GM19372 (cell line): ENCODE measurements around the gene CEBPE.

ENCODE experiments used
- ATAC-seq: cut with Tn5 transposase; IDR thresholded peaks from one replicate; pipeline ENCODE4 v1.9.1; 2021; ENCODE audit warnings: mild to moderate bottlenecking, low read depth, moderate library complexity; ENCODE audit not compliant: unreplicated experiment

The CEBPE gene

GRCh38 chr14:23118506-23119362 is at the start of gene CEBPE:
Gene CEBPE, minus strand, starts transcription at chr14:23119255. Its CDS starts 164 bp downstream, at chr14:23119091.
- no peak for ATAC-seq

- ATAC-seq = no peak
Observed at GRCh38 chr14:23168246-23168645, 49.2 kb upstream of the CEBPE start.

GRCh38 chr14:23167116-23167847 is 48.2 kb upstream of the CEBPE start:
- ATAC-seq = no peak

- no peak for ATAC-seq
Observed at GRCh38 chr14:23164949-23165348, 45.9 kb upstream of the CEBPE start.

- no peak for ATAC-seq
Observed at GRCh38 chr14:23164250-23164649, 45.2 kb upstream of the CEBPE start.

GRCh38 chr14:23163830-23164229 is 44.8 kb upstream of the CEBPE start:
- ATAC-seq = no peak

GRCh38 chr14:23162800-23163199 is 43.7 kb upstream of the CEBPE start:
- ATAC-seq = no peak

GRCh38 chr14:23162005-23162404 is 43.0 kb upstream of the CEBPE start:
- ATAC-seq = no peak

GRCh38 chr14:23160924-23161522 is 42.0 kb upstream of the CEBPE start:
- ATAC-seq = no peak

- no peak for ATAC-seq
Observed at GRCh38 chr14:23159532-23159931, 40.5 kb upstream of the CEBPE start.

- no peak for ATAC-seq
Observed at GRCh38 chr14:23158779-23159178, 39.7 kb upstream of the CEBPE start.

- no peak for ATAC-seq
Observed at GRCh38 chr14:23154964-23155587, 36.0 kb upstream of the CEBPE start.

GRCh38 chr14:23153851-23154796 is 35.1 kb upstream of the CEBPE start:
- ATAC-seq = no peak

- no peak for ATAC-seq
Observed at GRCh38 chr14:23151342-23151741, 32.3 kb upstream of the CEBPE start.

GRCh38 chr14:23149745-23150144 is 30.7 kb upstream of the CEBPE start:
- ATAC-seq = no peak

- ATAC-seq = no peak
Observed at GRCh38 chr14:23148591-23149249, 29.7 kb upstream of the CEBPE start.

- no peak for ATAC-seq
Observed at GRCh38 chr14:23147676-23148075, 28.6 kb upstream of the CEBPE start.

- no peak for ATAC-seq
Observed at GRCh38 chr14:23146980-23147379, 27.9 kb upstream of the CEBPE start.

- no peak for ATAC-seq
Observed at GRCh38 chr14:23146351-23146910, 27.4 kb upstream of the CEBPE start.
